Bronchial epithelial cell (primary cell): ENCODE results near the gene APELA. TPM values are rescaled to one million over a fixed set of nuclear protein-coding genes. Genes with fewer than 3 reads are reported as not detected.

Experiments used
- total RNA-seq: library from RNA; depleted of rRNA; stranded (reverse); fragments of >200 nt; gene quantifications from 2 replicates; pipeline ENCODE4 v1.2.1, GENCODE V29; 2014

Gene APELA
- total RNA-seq, 1 donor from 2014 or later, result not detected

Other genes with a start within 250 kb of the APELA start
- not detected in 2 replicates for gene SMIM31, start 123.0 kb upstream of the APELA start, total RNA-seq
- gene TRIM61, start 100.5 kb downstream of the APELA start, total RNA-seq, result 0.26 and 1.1 TPM in 2 replicates
- gene TRIM60, start 154.8 kb downstream of the APELA start, total RNA-seq, result not detected in 2 replicates
- not detected in 2 replicates for gene TRIM75, start 176.7 kb downstream of the APELA start, total RNA-seq
- 10.8 and 12.9 TPM in 2 replicates for gene TMEM192, start 235.7 kb downstream of the APELA start, total RNA-seq